Pons (tissue), 1 donor: ENCODE measurements around the gene EMC7.
"Not testable (repeated sequence)": the region's sequence is repeated elsewhere in the genome, so short reads cannot be mapped to it uniquely, and the experiment has no call there.

Source experiments
- DNase-seq: peaks from one replicate; pipeline ENCODE4 v3.0.0-alpha.2; 2016; ENCODE audit warnings: low spot score

Gene EMC7

GRCh38 chr15:34084086-34084485, 17.6 kb downstream of the EMC7 start:
- DNase-seq: no peak

- DNase-seq: no peak
These were observed 21.8 kb downstream of the EMC7 start for GRCh38 chr15:34079904-34080303.

- no peak for DNase-seq
These were observed 22.8 kb downstream of the EMC7 start for GRCh38 chr15:34078900-34079299.

- DNase-seq: no peak
These were observed 24.9 kb downstream of the EMC7 start for GRCh38 chr15:34076785-34077184.

- no peak for DNase-seq
These were observed 31.7 kb downstream of the EMC7 start for GRCh38 chr15:34070003-34070402.

- DNase-seq: no peak
These were observed 35.7 kb downstream of the EMC7 start for GRCh38 chr15:34065941-34066340.

GRCh38 chr15:34065261-34065660, 36.4 kb downstream of the EMC7 start:
- DNase-seq: no peak

GRCh38 chr15:34064438-34064837, 37.2 kb downstream of the EMC7 start:
- DNase-seq: no peak

- no peak for DNase-seq
These were observed 41.7 kb downstream of the EMC7 start for GRCh38 chr15:34059946-34060345.

- DNase-seq: no peak
These were observed 42.2 kb downstream of the EMC7 start for GRCh38 chr15:34059476-34059875.

- no peak for DNase-seq
These were observed 44.8 kb downstream of the EMC7 start for GRCh38 chr15:34056911-34057310.

- no peak for DNase-seq
These were observed 45.6 kb downstream of the EMC7 start for GRCh38 chr15:34055868-34056595.

- DNase-seq: no peak
These were observed 47.5 kb downstream of the EMC7 start for GRCh38 chr15:34054081-34054707.

- not testable (repeated sequence) for DNase-seq
These were observed 51.3 kb downstream of the EMC7 start for GRCh38 chr15:34050385-34050784.

- no peak for DNase-seq
These were observed 52.5 kb downstream of the EMC7 start for GRCh38 chr15:34049112-34049511.

- DNase-seq: no peak
These were observed 53.5 kb downstream of the EMC7 start for GRCh38 chr15:34047893-34048775.

GRCh38 chr15:34046471-34047145, 55.1 kb downstream of the EMC7 start:
- no peak for DNase-seq

GRCh38 chr15:34043813-34044212, 57.8 kb downstream of the EMC7 start:
- no peak for DNase-seq

GRCh38 chr15:34043391-34043790, 58.3 kb downstream of the EMC7 start:
- no peak for DNase-seq

GRCh38 chr15:34039790-34040113, 61.9 kb downstream of the EMC7 start:
- DNase-seq: peak; percentile 28

GRCh38 chr15:34038871-34039789, 62.5 kb downstream of the EMC7 start, which contains the start of gene AVEN:
Gene AVEN (minus strand): TSS chr15:34039204. CDS start chr15:34039046, 158 bp downstream.
- DNase-seq: peak; percentile 32
